Thyroid gland (tissue), 4 donors: Measurements from ENCODE around the gene AFAP1L1. TPM values are rescaled to one million over a fixed set of nuclear protein-coding genes. Genes with fewer than 3 reads are reported as not detected.
A peak's percentile ranks its signal among the peaks of the same experiment; 100 is the strongest.

Source experiments
- DNase-seq, 2 donors: peaks; one replicate each; pipeline ENCODE4 v3.0.0-alpha.2; 2019
- H3K27ac ChIP-seq, 3 donors: fragments of 200-600 bp; sonication (generic); 1 replicate in 2 of 3; 2 replicates in 1 of 3; pipeline ENCODE4 v1.5.1; 2016 to 2019; ENCODE audit warnings: mild to moderate bottlenecking in 1 of 3, moderate library complexity in 1 of 3
- H3K27me3 ChIP-seq: fragments of 200-600 bp; sonication (generic); one replicate; pipeline ENCODE4 v1.5.1; 2019
- H3K36me3 ChIP-seq, 2 donors: fragments of 200-600 bp; sonication (generic); one replicate each; pipeline ENCODE4 v1.5.1; 2016 to 2019
- H3K4me1 ChIP-seq, 2 donors: fragments of 200-600 bp; sonication (generic); one replicate each; pipeline ENCODE4 v1.5.1; 2017 to 2019
- H3K4me3 ChIP-seq, 3 donors: fragments of 200-600 bp; sonication (generic); replicated peaks in 1 of 3; 1 replicate in 2 of 3; 2 replicates in 1 of 3; pipeline ENCODE4 v1.5.1; 2016; ENCODE audit warnings: mild to moderate bottlenecking in 1 of 3
- H3K9me3 ChIP-seq: fragments of 200-600 bp; sonication (generic); one replicate; pipeline ENCODE4 v1.5.1; 2017
- POLR2A ChIP-seq, 2 donors: fragments of 450-650 bp; IDR thresholded peaks; one replicate each; pipeline ENCODE4 v1.6.1; 2017; ENCODE audit warnings: antibody characterized with exemption in 2 of 2, mild to moderate bottlenecking in 2 of 2, moderate library complexity in 1 of 2
- WGBS, 2 donors: methylation state at CpG; one replicate each; pipeline ENCODE4 v1.1.5; 2017; 5-methylcytosine and 5-hydroxymethylcytosine counted together
- intact Hi-C: fragments of 100-400 bp; cut with DNase I; formaldehyde crosslinking; loops from one replicate; pipeline ENCODE4 v1.15.1; 2023
- total RNA-seq, 4 donors: library from RNA; depleted of rRNA; stranded (reverse); fragments of >200 nt; gene quantifications; one replicate each; pipeline ENCODE4 v1.2.3, GENCODE V29; 2016
- TF ChIP-seq, protein P1 (sequence below), 6 experiments: fragments of 200-600 bp in 3 of 6; fragments of 450-650 bp in 3 of 6; sonication (generic) in 3 of 6; IDR thresholded peaks; one replicate each; pipeline ENCODE4 v1.5.1; 2016 to 2019; ENCODE audit warnings: antibody characterized with exemption in 6 of 6, mild to moderate bottlenecking in 2 of 6, inconsistent platforms in 1 of 6, moderate library complexity in 1 of 6

AFAP1L1 gene
- total RNA-seq, 4 donors from 2014 or later: 15.9 to 43.1 (median 26.8) TPM

DNA sequence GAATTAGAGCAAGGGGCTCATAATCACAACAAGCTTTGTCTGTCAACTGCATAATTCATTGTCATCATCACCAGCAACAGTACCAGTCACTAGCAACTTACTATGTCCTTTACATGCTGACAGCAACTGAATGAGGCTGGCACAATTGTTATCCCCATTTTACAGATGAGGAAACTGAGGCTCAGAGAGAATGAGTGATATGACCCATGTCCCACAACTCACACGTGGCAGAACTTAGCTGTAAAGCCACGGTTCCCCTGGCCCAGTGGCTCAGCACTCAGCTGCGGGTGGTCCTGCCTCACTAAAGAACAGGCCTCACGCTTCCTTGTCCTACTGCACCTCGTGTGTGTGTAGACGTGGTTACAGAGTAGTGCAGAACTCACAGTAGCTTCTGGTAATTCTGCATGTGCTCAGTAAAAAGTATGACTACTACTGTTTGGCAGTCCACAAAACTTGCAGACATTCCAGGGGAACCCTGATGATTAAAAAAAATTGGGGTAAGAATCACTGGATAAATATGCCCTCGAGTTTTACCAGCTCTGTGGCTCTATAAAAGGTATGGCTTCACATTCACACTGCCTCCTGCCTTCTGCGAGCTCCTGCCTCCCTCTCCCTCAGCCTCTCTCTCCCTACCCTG is 30.2 kb downstream of the AFAP1L1 start:
- intact Hi-C loops: no loop called here
- Histone ChIP-seq H3K36me3 (no peaks in the 10 kb centered on the region), H3K4me1 (no peaks in the 10 kb centered on the region), H3K27me3 (no peaks in the 10 kb centered on the region), H3K9me3 (no peaks in the 10 kb centered on the region), H3K27ac (no peak overlapping the region), H3K4me3 (no peak overlapping the region)
- WGBS, 2 donors: 78 to 87% methylated on average over 8 of the region's 8 CpGs
- TF ChIP-seq, protein P1, sequence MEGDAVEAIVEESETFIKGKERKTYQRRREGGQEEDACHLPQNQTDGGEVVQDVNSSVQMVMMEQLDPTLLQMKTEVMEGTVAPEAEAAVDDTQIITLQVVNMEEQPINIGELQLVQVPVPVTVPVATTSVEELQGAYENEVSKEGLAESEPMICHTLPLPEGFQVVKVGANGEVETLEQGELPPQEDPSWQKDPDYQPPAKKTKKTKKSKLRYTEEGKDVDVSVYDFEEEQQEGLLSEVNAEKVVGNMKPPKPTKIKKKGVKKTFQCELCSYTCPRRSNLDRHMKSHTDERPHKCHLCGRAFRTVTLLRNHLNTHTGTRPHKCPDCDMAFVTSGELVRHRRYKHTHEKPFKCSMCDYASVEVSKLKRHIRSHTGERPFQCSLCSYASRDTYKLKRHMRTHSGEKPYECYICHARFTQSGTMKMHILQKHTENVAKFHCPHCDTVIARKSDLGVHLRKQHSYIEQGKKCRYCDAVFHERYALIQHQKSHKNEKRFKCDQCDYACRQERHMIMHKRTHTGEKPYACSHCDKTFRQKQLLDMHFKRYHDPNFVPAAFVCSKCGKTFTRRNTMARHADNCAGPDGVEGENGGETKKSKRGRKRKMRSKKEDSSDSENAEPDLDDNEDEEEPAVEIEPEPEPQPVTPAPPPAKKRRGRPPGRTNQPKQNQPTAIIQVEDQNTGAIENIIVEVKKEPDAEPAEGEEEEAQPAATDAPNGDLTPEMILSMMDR (IDR thresholded peaks at IDR 0.05): no peak
- TF ChIP-seq POLR2A (IDR thresholded peaks at IDR 0.05): no peak
- DNase-seq: no peak

DNA sequence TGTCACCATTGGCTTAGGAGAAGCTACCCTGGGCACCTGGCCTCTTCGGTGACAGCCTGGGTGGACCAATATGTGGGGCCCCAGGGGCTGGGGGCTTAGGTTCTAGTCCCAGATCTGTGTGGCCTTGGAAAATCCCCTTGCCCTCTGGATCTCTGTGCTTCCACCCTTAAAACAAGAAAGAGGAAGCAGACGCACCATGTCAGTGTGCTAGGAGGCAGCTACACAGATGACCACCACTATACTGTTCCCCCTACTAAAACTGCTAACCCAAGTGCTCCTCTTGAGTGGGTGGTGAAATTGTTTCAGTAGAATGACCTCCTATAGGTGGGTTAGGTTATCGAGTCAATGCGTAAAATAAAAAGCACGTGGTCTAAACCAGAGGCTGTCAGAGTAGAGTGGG is 31.0 kb downstream of the AFAP1L1 start:
- intact Hi-C loops: no loop called here
- H3K27ac ChIP-seq: no peak overlapping the region
- TF ChIP-seq POLR2A (IDR thresholded peaks at IDR 0.05): no peak
- TF ChIP-seq, protein P1 (IDR thresholded peaks at IDR 0.05): no peak
- no peak for DNase-seq
- H3K27me3 ChIP-seq: no peaks in the 10 kb centered on the region
- no peak overlapping the region for H3K4me3 ChIP-seq
- no peaks in the 10 kb centered on the region for H3K4me1 ChIP-seq
- 85 to 90% methylated on average over 4 of the region's 5 CpGs for WGBS, 2 donors
- no peaks in the 10 kb centered on the region for H3K36me3 ChIP-seq
- no peaks in the 10 kb centered on the region for H3K9me3 ChIP-seq

DNA sequence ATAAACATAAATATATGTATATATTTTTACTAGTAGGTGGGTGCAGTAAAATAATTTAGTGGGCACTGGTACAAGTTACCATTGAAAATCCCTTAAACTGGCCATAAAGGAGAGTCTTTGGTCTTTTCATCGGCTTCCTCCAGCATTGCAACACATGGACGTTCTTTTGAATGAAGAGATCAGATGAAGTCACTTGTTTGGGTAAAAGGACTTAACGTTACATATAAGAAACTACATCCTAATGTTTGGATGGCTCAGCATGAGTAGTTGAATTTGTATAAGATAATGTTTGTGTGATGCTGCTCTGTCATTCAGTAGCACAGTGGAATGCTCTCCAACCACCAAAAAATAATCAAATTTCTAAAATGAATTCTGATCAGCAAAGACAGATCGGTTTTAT is 31.6 kb downstream of the AFAP1L1 start:
- H3K36me3 ChIP-seq: no peaks in the 10 kb centered on the region
- H3K4me3 ChIP-seq: no peak overlapping the region
- no peak for DNase-seq
- intact Hi-C loops: no loop called here
- no peak overlapping the region for H3K27ac ChIP-seq
- no peaks in the 10 kb centered on the region for H3K4me1 ChIP-seq
- no peaks in the 10 kb centered on the region for H3K27me3 ChIP-seq
- H3K9me3 ChIP-seq: no peaks in the 10 kb centered on the region
- 81 to 82% methylated on average over 4 of the region's 4 CpGs for WGBS, 2 donors
- TF ChIP-seq, protein P1 (IDR thresholded peaks at IDR 0.05): no peak
- TF ChIP-seq POLR2A (IDR thresholded peaks at IDR 0.05): no peak

DNA sequence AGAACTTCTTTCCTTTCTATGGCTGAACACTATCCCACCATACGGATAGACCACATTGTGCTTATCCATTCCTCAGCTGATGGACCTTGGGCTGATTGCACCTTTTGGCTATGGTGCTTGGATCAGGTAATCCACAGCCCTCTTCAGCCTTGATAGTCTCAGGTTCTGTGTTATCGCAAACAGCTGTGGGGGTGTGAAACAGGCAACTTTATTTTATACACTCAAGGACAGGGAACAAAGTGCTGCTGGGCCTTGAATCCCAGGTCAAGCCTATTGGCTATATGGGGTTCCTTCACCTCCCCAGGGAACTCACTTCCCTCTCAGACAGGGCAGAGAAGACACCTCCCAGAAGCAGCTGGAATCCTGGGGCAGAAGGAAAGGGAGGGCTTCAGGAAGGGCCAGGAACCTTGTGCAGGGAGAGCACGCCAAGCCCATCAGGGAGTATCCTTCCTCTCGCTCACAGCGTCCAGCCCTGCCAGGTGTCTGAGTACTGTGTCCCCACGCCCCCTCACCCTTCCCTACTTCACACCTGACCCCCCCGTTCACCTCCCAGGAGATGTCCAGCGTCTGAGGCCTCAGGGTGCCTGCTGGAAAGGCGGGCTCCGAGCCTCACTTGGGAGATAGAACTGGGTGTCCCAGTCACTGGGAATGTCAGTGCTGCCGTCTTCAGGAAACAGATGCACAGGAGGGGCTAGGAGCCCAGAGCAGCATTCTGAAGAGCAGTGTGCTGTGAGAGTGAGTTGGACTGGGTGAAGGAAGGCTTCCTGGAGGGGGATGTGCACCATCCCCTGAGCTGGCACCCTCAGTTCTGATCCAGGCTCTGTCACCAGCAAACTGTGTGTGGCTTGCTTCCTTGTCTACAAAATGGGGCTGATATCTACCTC is 32.8 kb downstream of the AFAP1L1 start:
- no peak for TF ChIP-seq POLR2A (IDR thresholded peaks at IDR 0.05)
- TF ChIP-seq, protein P1 (IDR thresholded peaks at IDR 0.05): no peak
- intact Hi-C loops: no loop called here
- DNase-seq: no peak
- no peaks in the 10 kb centered on the region for H3K4me1 ChIP-seq
- H3K36me3 ChIP-seq: no peaks in the 10 kb centered on the region
- no peaks in the 10 kb centered on the region for H3K9me3 ChIP-seq
- no peaks in the 10 kb centered on the region for H3K27me3 ChIP-seq
- peak overlapping the region in 1 of 3 donors; percentile 17 for H3K27ac ChIP-seq
- WGBS, 2 donors: 70 to 83% methylated on average over 10 to 11 of the region's 11 CpGs
- H3K4me3 ChIP-seq: no peak overlapping the region

DNA sequence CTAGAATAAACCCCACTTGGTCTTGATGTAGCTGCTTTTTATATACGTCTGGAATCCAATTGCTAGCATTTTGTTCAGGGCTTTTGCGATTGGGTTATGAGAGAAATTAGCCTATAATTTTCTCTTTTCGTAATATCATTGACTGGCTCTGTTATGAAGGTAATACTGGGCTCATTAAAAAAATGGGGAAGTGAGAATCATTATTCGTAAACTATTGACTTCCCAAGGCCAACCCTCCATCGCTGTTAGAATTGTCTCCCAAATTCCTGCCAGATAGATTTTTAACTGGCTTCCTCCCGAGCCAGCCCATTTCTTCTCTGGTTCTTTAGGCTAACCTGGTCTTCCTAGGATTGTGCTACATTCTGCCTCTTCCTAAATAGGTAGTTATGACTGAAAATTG is 37.7 kb downstream of the AFAP1L1 start:
- no peaks in the 10 kb centered on the region for H3K36me3 ChIP-seq
- H3K9me3 ChIP-seq: no peaks in the 10 kb centered on the region
- no peaks in the 10 kb centered on the region for H3K27me3 ChIP-seq
- no peak for DNase-seq
- H3K4me3 ChIP-seq: no peak overlapping the region
- H3K27ac ChIP-seq: no peak overlapping the region
- intact Hi-C loops: no loop called here
- 84 to 85% methylated on average over 6 of the region's 6 CpGs for WGBS, 2 donors
- H3K4me1 ChIP-seq: no peaks in the 10 kb centered on the region
- TF ChIP-seq POLR2A (IDR thresholded peaks at IDR 0.05): no peak
- TF ChIP-seq, protein P1 (IDR thresholded peaks at IDR 0.05): no peak
